ENCODE results near the gene SELENOP. TPM values are rescaled to one million over a fixed set of nuclear protein-coding genes. Genes with fewer than 3 reads are reported as not detected.

The SELENOP gene
- polyA plus RNA-seq, 1 donor from 2014 or later = 5.0 TPM

GRCh38 chr5:42842921-42843641, 31.4 kb upstream of the SELENOP start:
- TF ChIP-seq EP300 (conservative IDR thresholded peaks at IDR 0.05; ENCODE audit: poor library complexity, severe bottlenecking) (no peak), RAD21 (conservative IDR thresholded peaks at IDR 0.05) (no peak)
- Histone ChIP-seq H4K20me1 (ENCODE audit: insufficient read depth) (no peaks in the 10 kb centered on the region), H3F3A (ENCODE audit: insufficient read depth, low read length, poor library complexity, severe bottlenecking) (no peaks in the 10 kb centered on the region), H3K36me3 (ENCODE audit: insufficient read depth, low read length) (no peaks in the 10 kb centered on the region), H3K4me2 (ENCODE audit: low read length) (no peak overlapping the region), H3K9me2 (ENCODE audit: insufficient read depth, low read length) (no peaks in the 10 kb centered on the region), H3K9ac (ENCODE audit: low read length) (no peak overlapping the region), H3K27ac (ENCODE audit: low read length) (no peak overlapping the region), H3K79me2 (replicated peaks; ENCODE audit: insufficient read depth, low read length) (no peaks in the 10 kb centered on the region), H2AFZ (ENCODE audit: low read depth, low read length) (no peak overlapping the region), H3K4me3 (ENCODE audit: low read length) (no peak overlapping the region), H3K27me3 (ENCODE audit: insufficient read depth, low read depth, low read length) (no peaks in the 10 kb centered on the region), H3K9me3 (ENCODE audit: low read length) (no peaks in the 10 kb centered on the region)

- H3K9ac ChIP-seq (ENCODE audit: low read length) = no peak overlapping the region
- H3K9me3 ChIP-seq (ENCODE audit: low read length) = no peaks in the 10 kb centered on the region
- no peaks in the 10 kb centered on the region for H3K79me2 ChIP-seq (replicated peaks; ENCODE audit: insufficient read depth, low read length)
- TF ChIP-seq CTCF (IDR thresholded peaks at IDR 0.05; ENCODE audit: poor library complexity, severe bottlenecking) = no peak
- TF ChIP-seq POLR2AphosphoS5 (IDR thresholded peaks at IDR 0.05) = no peak
- no peaks in the 10 kb centered on the region for H3K27me3 ChIP-seq (ENCODE audit: insufficient read depth, low read depth, low read length)
- no peaks in the 10 kb centered on the region for H3F3A ChIP-seq (ENCODE audit: insufficient read depth, low read length, poor library complexity, severe bottlenecking)
- no peaks in the 10 kb centered on the region for H3K36me3 ChIP-seq (ENCODE audit: insufficient read depth, low read length)
- no peaks in the 10 kb centered on the region for H3K9me2 ChIP-seq (ENCODE audit: insufficient read depth, low read length)
- H2AFZ ChIP-seq (ENCODE audit: low read depth, low read length) = no peak overlapping the region
- H3K4me3 ChIP-seq (ENCODE audit: low read length) = no peak overlapping the region
- no peak overlapping the region for H3K4me2 ChIP-seq (ENCODE audit: low read length)
- no peaks in the 10 kb centered on the region for H4K20me1 ChIP-seq (ENCODE audit: insufficient read depth)
- no peak overlapping the region for H3K27ac ChIP-seq (ENCODE audit: low read length)
Measured at GRCh38 chr5:42840842-42841567, 29.3 kb upstream of the SELENOP start.

GRCh38 chr5:42840269-42840668, 28.6 kb upstream of the SELENOP start:
- TF ChIP-seq RAD21 (conservative IDR thresholded peaks at IDR 0.05) (no peak), CTCF (IDR thresholded peaks at IDR 0.05; ENCODE audit: poor library complexity, severe bottlenecking) (no peak), POLR2AphosphoS5 (IDR thresholded peaks at IDR 0.05) (no peak), REST (IDR thresholded peaks at IDR 0.05; ENCODE audit: borderline replicate concordance) (no peak), TAF1 (IDR thresholded peaks at IDR 0.05; ENCODE audit: low read depth) (no peak), EZH2 (IDR thresholded peaks at IDR 0.05; ENCODE audit: borderline replicate concordance, insufficient read depth, low read length, poor library complexity, severe bottlenecking) (no peak), MXI1 (conservative IDR thresholded peaks at IDR 0.05; ENCODE audit: poor library complexity, severe bottlenecking) (no peak), SMC3 (conservative IDR thresholded peaks at IDR 0.05; ENCODE audit: poor library complexity) (no peak), EP300 (conservative IDR thresholded peaks at IDR 0.05; ENCODE audit: poor library complexity, severe bottlenecking) (no peak)
- H3K36me3 ChIP-seq (ENCODE audit: insufficient read depth, low read length) = no peaks in the 10 kb centered on the region
- no peak overlapping the region for H3K4me3 ChIP-seq (ENCODE audit: low read length)
- H3K9me3 ChIP-seq (ENCODE audit: low read length) = no peaks in the 10 kb centered on the region
- H3F3A ChIP-seq (ENCODE audit: insufficient read depth, low read length, poor library complexity, severe bottlenecking) = no peaks in the 10 kb centered on the region
- H3K27me3 ChIP-seq (ENCODE audit: insufficient read depth, low read depth, low read length) = no peaks in the 10 kb centered on the region
- no peaks in the 10 kb centered on the region for H3K79me2 ChIP-seq (replicated peaks; ENCODE audit: insufficient read depth, low read length)
- no peaks in the 10 kb centered on the region for H4K20me1 ChIP-seq (ENCODE audit: insufficient read depth)
- no peak overlapping the region for H3K27ac ChIP-seq (ENCODE audit: low read length)
- H3K9ac ChIP-seq (ENCODE audit: low read length) = no peak overlapping the region
- no peaks in the 10 kb centered on the region for H3K9me2 ChIP-seq (ENCODE audit: insufficient read depth, low read length)
- no peak overlapping the region for H2AFZ ChIP-seq (ENCODE audit: low read depth, low read length)
- no peak overlapping the region for H3K4me2 ChIP-seq (ENCODE audit: low read length)

Measured in neural cell (in vitro differentiated cells).